Keratinocyte (primary cell): Measurements from ENCODE around the gene HEXB. TPM values are rescaled to one million over a fixed set of nuclear protein-coding genes. Genes with fewer than 3 reads are reported as not detected.
A peak's percentile ranks its signal among the peaks of the same experiment; 100 is the strongest.

Experiments used
- DNase-seq: peaks from one replicate; pipeline ENCODE4 v3.0.0-alpha.2; 2011; ENCODE audit warnings: low read depth, missing footprints, low spot score
- FAIRE-seq: peaks from 2 replicates; lab custom pipeline; 2011; peaks lifted over from hg19 to GRCh38; lab: Jason Lieb, UNC
- H2AFZ ChIP-seq: 2 replicates; pipeline ENCODE4 v1.6.0; 2012; ENCODE audit warnings: low read length, control low read depth, inconsistent platforms; ENCODE audit not compliant: control insufficient read depth
- H3K27ac ChIP-seq: 2 replicates; pipeline ENCODE4 v1.5.1; 2011; ENCODE audit warnings: low read length; ENCODE audit not compliant: control insufficient read depth, insufficient read depth
- H3K27me3 ChIP-seq: 3 replicates; pipeline ENCODE4 v1.6.0; 2011; ENCODE audit warnings: low read length; ENCODE audit not compliant: control insufficient read depth, insufficient read depth; ENCODE audit errors: extremely low read depth
- H3K36me3 ChIP-seq, 2 experiments: 2 replicates in 1 of 2; 3 replicates in 1 of 2; pipeline ENCODE4 v1.5.1; 2011; ENCODE audit warnings: low read length in 2 of 2, mild to moderate bottlenecking in 1 of 2; ENCODE audit not compliant: control insufficient read depth in 2 of 2, insufficient read depth in 2 of 2; ENCODE audit errors: extremely low read depth in 1 of 2
- H3K4me1 ChIP-seq: 3 replicates; pipeline ENCODE4 v1.5.1; 2011; ENCODE audit warnings: low read length; ENCODE audit not compliant: control insufficient read depth, insufficient read depth; ENCODE audit errors: extremely low read depth
- H3K4me2 ChIP-seq: 3 replicates; pipeline ENCODE4 v1.6.0; 2011; ENCODE audit warnings: low read depth, low read length; ENCODE audit not compliant: control insufficient read depth, insufficient read depth; ENCODE audit errors: extremely low read depth
- H3K4me3 ChIP-seq, 3 experiments: fragments of 200-600 bp in 1 of 3; sonication (generic) in 1 of 3; 2 replicates in 2 of 3; 3 replicates in 1 of 3; pipeline ENCODE4 v1.5.1; 2011 to 2016; ENCODE audit warnings: low read length in 3 of 3, mild to moderate bottlenecking in 3 of 3, control low read depth in 2 of 3, inconsistent platforms in 1 of 3, low read depth in 1 of 3, mixed read lengths in 1 of 3, mixed run types in 1 of 3, moderate library complexity in 1 of 3; ENCODE audit not compliant: control insufficient read depth in 2 of 3, insufficient read depth in 2 of 3; ENCODE audit errors: extremely low read depth in 1 of 3
- H3K79me2 ChIP-seq: 2 replicates; pipeline ENCODE4 v1.6.0; 2012; ENCODE audit warnings: low read length; ENCODE audit not compliant: control insufficient read depth, insufficient read depth
- H3K9ac ChIP-seq: 3 replicates; pipeline ENCODE4 v1.6.0; 2011; ENCODE audit warnings: low read length; ENCODE audit not compliant: control insufficient read depth, insufficient read depth; ENCODE audit errors: extremely low read depth
- H3K9me1 ChIP-seq: 3 replicates; pipeline ENCODE4 v1.6.0; 2011; ENCODE audit warnings: low read length; ENCODE audit not compliant: control insufficient read depth, insufficient read depth; ENCODE audit errors: extremely low read depth
- H3K9me3 ChIP-seq: 2 replicates; pipeline ENCODE4 v1.5.1; 2012; ENCODE audit warnings: low read depth, low read length; ENCODE audit not compliant: control insufficient read depth
- H4K20me1 ChIP-seq: 3 replicates; pipeline ENCODE4 v1.6.0; 2011; ENCODE audit warnings: low read length; ENCODE audit not compliant: control insufficient read depth, insufficient read depth; ENCODE audit errors: extremely low read depth
- CTCF ChIP-seq, 3 experiments: IDR thresholded peaks in 1 of 3; conservative IDR thresholded peaks in 1 of 3; optimal IDR thresholded peaks in 1 of 3; 2 replicates in 2 of 3; 3 replicates in 1 of 3; pipeline versions ENCODE3 to v1.5.1; 2011; ENCODE audit warnings: low read length in 3 of 3, mild to moderate bottlenecking in 3 of 3, moderate library complexity in 2 of 3, control low read depth in 1 of 3, inconsistent platforms in 1 of 3; ENCODE audit not compliant: insufficient read depth in 2 of 3; ENCODE audit errors: extremely low read depth in 1 of 3
- EZH2 ChIP-seq: IDR thresholded peaks from one replicate; pipeline ENCODE4 v1.6.1; 2012; ENCODE audit warnings: inconsistent platforms, mild to moderate bottlenecking, low read length, moderate library complexity
- dilution Hi-C: fragments of 300-500 bp; cut with MboI; formaldehyde crosslinking; loops from one replicate; pipeline ENCODE4 v1.7.0; 2020; ENCODE audit warnings: low sequenced_read_pairs; ENCODE audit not compliant: extremely low pct_ligation_motif_present
- polyA plus RNA-seq, 5 experiments: library from polyadenylated mRNA; depleted of rRNA in 3 of 5; stranded (reverse) in 3 of 5; stranded (forward) in 1 of 5; unstranded in 1 of 5; fragments of >200 nt; gene quantifications; 1 replicate in 1 of 5; 2 replicates in 3 of 5; 3 replicates in 1 of 5; pipeline versions ENCODE4 v1.2.1 to v1.2.3, GENCODE V29; 2011 to 2012; ENCODE audit warnings: missing spikeins in 2 of 5, low read depth in 1 of 5, low replicate concordance in 1 of 5

The HEXB gene
- polyA plus RNA-seq, 1 donor (not counting 4 experiments of a cell fraction or from before 2014, with no cell fraction given): 192 TPM

DNA sequence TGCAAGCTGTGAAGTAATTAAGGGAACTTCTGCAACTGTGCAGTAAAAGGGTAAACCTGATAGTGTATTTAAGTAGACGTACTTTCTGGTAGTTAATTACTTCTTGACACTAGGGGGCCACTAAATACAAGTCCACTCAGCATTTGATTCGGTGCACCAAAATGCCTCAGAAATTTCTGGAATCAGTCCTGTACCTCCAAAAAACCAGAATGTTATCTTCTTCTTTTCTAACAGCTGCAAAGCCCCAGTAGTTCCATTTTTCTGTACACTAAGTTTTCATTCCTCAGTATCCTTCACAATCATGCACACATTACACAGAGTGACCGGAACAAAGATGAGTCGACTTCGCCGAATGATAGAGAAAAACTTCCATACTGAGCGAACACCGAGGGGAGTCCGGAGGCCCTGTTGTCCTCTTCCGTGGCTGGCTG, 81.4 kb downstream of the HEXB start:
- H3K9ac ChIP-seq: peak overlapping the region; percentile 96
- dilution Hi-C loops: no loop called here
- H3K4me3 ChIP-seq: peak overlapping the region; percentile 76 to 100 (median 99)
- H3K9me3 ChIP-seq: no peaks in the 10 kb centered on the region
- peaks cover 0 to 3% of the 10 kb centered on the region in 2 experiments for H3K36me3 ChIP-seq
- TF ChIP-seq CTCF (optimal IDR thresholded peaks at IDR 0.05 in 1 of 3, IDR thresholded peaks at IDR 0.05 in 1 of 3, conservative IDR thresholded peaks at IDR 0.05 in 1 of 3; ENCODE audit: extremely low read depth in 1 of 3, insufficient read depth in 2 of 3, low read length in 3 of 3) (peak in 2 of 3 experiments; percentile 35 to 42), EZH2 (no peak)
- peaks cover 53% of the 10 kb centered on the region for H3K4me1 ChIP-seq
- peaks cover 49% of the 10 kb centered on the region for H3K79me2 ChIP-seq
- no peaks in the 10 kb centered on the region for H4K20me1 ChIP-seq
- no peaks in the 10 kb centered on the region for H3K27me3 ChIP-seq
- H3K27ac ChIP-seq: peak overlapping the region; percentile 96
- FAIRE-seq (no peak), DNase-seq (peak; percentile 52)
- H2AFZ ChIP-seq: peak overlapping the region; percentile 98
- no peaks in the 10 kb centered on the region for H3K9me1 ChIP-seq
- peak overlapping the region; percentile 83 for H3K4me2 ChIP-seq

GRCh38 chr5:74766849-74767578, 82.0 kb downstream of the HEXB start, which contains the start of the genes GFM2 and NSA2:
Gene GFM2 (minus strand): TSS chr5:74767117. CDS start chr5:74763742, 3,375 bp downstream.
Gene NSA2 (plus strand): TSS chr5:74767249. CDS start chr5:74767361, 112 bp downstream.
- Histone ChIP-seq H4K20me1 (no peaks in the 10 kb centered on the region), H2AFZ (peak within 1 kb of the TSS; percentile 98), H3K4me3 (peak within 1 kb of the TSS; percentile 76 to 100 (median 99)), H3K4me2 (peak within 1 kb of the TSS; percentile 89), H3K9ac (peak within 1 kb of the TSS; percentile 96), H3K9me3 (no peaks in the 10 kb centered on the region), H3K9me1 (no peaks in the 10 kb centered on the region), H3K4me1 (peaks cover 47% of the 10 kb centered on the region), H3K27ac (peak within 1 kb of the TSS; percentile 96), H3K27me3 (no peaks in the 10 kb centered on the region), H3K79me2 (peaks cover 49% of the 10 kb centered on the region), H3K36me3 (peaks cover 0 to 3% of the 10 kb centered on the region in 2 experiments)
- dilution Hi-C loops: no loop called here
- FAIRE-seq: peak; percentile 44
- TF ChIP-seq CTCF (optimal IDR thresholded peaks at IDR 0.05 in 1 of 3, IDR thresholded peaks at IDR 0.05 in 1 of 3, conservative IDR thresholded peaks at IDR 0.05 in 1 of 3; ENCODE audit: extremely low read depth in 1 of 3, insufficient read depth in 2 of 3, low read length in 3 of 3) (no peak), EZH2 (no peak)
- DNase-seq: peak; percentile 66
